ENCODE measurements around the gene OLIG3.

OLIG3 gene

DNA sequence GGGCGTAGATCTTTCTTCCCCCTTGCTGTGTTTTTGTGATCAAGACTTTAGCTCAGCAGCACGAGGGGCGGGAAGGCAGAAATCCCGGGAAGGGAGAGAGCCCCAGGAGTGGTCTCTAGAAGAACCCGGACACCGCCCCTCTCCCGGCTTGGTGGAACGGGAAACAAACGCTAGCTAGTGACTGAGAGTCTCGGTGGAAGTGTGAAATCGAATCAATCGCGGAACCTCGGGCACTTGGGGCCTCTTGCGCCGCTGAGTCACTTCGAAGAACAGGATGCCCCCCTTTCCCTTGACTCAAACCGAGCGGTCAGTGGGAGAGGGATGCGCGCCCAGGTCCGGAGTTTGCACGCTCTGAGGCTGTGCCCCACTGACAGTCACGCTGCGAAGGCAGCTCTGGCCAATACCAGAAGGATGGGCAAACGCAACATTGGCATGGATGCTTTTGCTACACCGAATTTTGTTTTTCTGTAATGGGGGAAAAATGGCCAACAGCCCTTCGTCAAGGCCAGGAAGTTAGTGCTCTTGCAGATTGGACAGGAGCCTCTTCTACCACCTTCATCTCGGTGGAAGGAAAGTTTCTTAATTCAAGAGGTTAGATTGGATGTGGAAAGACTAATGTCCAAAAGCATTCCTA is 1.6 kb upstream of the OLIG3 start:
- no peak for DNase-seq

DNA sequence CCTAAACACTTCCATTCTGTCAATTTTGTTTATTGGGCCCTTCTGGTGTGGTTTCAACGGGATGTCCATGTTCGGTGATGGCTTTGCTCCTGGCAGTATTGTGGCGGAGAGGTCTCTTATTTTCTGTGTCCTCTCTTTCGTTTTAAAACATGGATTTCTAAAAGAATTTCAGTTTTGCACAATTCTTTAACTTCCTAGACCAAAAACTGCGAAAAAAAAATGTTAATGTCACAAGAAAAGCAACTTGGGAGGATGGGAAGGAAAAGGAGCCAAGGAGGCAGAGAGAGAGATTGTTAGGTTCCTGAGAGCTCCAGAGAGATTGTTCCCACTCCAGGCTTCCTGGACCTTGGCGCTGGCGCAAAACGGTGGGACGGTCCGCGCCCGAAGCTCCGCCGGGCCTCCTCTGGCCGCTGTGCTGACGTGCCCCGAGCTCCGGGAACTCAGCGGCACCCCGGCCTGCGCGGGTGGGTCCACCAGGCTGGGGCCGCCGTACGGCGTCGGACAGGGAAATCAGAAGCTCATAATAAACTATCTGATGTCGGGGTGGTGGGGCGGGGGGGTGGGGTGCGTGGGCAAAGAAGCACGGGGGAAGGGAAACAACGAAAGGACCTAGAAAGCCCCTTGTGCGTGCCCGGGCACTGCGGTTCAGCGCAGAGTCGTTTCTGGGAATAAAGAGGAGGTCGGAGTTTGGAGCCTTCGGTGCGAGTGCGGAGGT is 951 bp upstream of the OLIG3 start:
- DNase-seq: no peak

DNA sequence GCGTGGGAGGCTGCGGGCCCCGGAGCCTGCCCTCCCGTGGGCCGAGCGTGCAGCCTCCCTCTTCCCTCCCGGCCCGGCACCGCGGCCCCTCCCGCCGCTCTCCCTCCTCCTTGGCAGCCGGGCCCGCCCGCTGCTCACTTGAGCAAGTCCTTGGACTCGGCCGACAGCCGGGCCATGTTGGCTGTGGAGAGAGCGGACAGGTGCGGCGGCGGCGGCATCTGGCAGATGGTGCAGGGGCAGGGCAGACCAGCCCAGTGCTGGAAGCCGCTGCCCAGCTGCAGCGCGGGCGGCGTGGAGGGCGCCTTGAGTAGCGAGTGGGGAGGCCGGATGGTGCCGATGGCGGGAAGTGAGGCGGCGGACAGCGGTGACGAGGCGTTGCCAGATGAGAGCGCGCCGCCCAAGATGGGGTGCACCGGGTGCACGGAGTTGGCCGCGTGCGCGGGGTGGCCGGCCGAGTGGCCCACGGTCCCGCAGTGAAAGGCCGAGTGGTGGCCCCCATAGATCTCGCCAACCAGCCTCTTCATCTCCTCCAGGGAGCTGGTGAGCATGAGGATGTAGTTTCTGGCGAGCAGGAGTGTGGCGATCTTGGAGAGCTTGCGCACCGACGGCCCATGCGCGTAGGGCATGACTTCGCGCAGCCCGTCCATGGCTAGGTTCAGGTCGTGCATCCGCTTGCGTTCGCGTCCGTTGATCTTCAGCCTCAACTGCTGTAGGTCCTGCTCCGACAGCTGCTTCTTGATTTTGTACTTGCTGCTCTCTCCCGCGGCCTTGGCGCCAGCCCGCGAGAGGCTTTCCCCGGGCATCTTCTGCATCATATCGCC is 766 bp downstream of the OLIG3 start:
- no peak for DNase-seq

DNA sequence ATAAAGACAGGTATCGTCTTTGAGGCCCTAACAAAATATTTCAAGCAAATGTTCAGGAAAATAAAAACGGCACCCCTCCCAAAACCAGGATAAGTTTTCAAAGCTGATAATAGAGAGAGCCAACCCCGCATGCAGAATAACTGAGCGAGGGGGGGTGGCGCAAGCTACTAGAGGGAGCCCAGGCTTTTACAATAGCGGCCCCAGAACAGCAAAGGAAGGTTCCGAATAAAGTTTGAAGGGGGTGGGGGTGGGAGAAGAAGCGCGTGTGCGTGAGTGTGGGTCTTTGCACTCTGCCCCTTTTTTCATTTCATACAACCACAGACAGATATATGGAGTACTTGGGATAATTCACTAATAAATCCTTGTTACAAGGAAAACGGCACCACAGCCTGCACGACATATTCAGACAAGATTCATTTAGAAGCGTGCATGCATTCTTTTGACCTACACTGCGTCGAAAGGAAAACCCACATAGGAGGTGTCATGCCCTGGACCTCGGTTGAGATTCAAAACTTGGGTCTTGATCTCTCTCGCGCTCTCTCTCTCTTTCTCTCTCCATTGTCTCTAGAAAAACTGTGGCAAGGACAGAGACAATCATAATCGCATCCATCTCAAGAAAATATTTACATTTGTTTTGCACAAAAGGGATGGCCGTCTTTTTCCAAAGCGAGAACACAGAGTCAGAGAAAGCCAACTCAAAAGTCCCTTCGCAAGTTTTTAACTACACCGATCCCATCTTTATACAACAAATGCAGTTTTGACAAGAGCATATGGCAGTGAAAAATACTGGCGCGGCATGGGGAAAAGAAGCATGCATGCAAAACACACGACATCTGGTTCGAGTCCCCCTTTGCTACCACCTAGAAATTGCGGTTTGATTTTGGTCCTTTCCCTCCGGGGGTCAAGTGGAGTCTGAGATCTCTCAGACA is 1.6 kb downstream of the OLIG3 start:
- no peak for DNase-seq

DNA sequence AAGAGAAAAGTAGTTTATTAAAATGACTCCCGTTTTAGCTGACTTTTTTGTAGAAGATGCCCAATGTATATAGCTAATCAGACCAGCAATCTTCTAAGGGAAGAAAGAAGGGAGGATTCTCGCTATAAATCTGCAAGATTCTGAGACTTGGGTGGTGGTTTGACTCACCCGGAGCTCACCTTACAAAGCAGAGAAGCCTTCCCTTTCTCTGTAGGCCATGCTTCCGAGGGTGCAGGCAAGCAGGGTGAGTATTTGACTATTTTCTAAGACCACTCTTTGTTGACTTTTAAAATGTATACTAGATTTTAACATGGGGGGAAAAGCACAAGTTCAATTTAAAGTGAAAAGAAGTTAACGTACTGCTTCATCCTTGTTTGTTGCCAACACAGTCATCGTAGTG is 2.7 kb downstream of the OLIG3 start:
- DNase-seq: no peak

DNA sequence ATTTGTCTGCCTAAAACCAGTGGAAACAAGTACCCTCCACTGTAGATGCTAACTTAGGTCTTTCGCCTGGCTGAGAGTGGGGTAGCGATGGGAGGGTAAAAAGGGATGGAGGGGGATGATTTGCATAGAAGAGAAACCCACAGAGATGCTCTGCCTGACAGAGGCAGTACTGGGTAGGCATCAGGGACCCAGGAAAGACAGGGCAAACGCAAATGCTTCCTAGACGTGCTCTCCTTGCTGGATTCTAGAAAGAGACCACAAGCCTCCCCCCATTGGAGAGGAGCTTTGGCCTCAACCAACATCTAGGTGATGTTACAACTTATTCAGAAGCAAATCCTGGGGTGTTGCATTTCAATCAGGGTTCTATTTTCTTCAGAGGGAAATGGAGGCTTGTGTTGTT is 3.2 kb downstream of the OLIG3 start:
- DNase-seq: no peak

DNA sequence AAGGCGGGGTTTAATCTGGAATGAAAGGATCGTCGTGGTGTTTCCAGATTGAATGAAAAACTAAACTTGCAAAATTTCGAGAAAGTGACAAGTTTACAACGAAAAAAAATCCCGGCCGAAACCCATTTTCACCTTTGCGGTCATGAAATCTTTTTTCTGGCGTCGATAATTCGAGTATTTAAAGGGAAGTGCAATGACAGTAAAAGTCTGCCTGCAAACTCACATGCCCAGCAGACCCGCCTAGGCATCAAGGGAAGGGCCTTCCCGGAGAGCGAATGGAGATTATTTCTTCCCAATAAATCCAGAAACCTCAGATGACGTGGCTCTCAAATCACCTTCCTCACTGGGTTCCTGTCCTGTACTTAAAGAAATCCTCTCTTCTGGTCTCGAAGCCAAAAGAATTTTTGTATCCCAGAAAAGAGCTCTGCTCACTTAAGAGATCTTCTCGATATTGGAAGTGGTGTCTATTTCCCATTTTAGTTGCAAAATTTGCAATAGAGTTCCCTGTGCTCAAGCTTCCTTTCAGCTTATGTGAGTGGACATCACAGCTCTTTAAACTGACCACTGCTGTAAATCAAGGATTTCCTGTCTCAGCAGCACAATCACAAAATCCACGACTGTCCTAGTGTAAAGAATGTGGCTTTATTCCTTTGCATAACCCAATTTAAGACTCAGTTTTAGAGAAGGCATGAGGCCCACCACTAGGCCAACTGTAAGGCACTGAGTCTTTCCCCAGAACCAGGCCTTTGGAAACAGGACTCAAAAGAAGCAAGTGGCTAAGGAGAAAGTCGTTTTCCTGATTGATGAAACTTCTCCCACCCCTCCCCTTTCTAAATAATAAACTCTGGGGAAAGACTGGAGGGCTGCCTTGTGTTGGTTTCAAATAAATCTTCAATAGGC is 3.9 kb downstream of the OLIG3 start:
- no peak for DNase-seq

DNA sequence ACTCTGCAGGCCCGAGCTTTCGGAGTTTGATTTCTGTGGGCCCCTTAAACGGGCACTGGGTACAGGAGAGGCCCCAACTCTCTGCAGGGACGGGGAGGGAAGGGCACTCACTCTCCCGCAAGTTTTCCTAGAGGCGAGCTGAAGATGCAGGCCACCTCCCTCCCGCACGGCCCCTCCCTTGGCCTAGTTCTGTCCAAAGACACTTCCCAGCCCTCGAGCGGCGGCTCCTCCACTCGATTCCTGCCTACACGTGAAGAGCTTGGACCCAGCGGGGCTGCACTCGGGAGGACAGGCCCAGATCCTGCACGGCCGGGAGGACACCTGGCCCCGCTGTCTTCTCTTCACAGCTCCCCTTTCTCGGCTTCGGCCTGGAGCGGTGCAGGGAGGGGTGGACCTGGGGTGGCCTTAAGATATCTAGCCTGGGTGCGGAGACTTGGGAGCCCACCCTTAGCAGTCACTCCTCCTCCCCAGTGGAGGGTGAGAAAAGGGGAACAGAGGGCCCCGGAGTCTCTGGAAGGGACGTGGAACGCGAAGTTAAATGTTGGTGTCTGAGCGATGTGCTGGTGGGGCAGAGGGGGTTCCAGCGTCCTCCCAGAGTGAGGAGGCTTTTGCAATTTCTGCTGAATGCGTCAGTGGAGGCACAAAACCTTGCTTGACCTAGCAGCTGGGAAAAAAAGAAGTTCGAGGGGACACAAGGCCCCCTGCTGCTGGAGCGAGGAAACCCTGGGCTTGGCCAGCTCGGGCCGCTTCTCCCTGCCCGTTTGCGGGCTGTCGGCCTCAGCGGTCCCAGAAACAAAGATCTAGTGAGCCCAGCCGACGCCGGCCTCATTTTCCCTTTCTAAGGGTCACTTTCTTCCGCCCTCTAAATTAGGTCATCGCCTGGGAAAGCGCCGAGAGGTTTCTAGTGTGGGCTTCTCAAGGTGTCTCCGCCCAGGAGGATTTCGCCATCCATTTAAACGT is 4.9 kb downstream of the OLIG3 start:
- DNase-seq: no peak

DNA sequence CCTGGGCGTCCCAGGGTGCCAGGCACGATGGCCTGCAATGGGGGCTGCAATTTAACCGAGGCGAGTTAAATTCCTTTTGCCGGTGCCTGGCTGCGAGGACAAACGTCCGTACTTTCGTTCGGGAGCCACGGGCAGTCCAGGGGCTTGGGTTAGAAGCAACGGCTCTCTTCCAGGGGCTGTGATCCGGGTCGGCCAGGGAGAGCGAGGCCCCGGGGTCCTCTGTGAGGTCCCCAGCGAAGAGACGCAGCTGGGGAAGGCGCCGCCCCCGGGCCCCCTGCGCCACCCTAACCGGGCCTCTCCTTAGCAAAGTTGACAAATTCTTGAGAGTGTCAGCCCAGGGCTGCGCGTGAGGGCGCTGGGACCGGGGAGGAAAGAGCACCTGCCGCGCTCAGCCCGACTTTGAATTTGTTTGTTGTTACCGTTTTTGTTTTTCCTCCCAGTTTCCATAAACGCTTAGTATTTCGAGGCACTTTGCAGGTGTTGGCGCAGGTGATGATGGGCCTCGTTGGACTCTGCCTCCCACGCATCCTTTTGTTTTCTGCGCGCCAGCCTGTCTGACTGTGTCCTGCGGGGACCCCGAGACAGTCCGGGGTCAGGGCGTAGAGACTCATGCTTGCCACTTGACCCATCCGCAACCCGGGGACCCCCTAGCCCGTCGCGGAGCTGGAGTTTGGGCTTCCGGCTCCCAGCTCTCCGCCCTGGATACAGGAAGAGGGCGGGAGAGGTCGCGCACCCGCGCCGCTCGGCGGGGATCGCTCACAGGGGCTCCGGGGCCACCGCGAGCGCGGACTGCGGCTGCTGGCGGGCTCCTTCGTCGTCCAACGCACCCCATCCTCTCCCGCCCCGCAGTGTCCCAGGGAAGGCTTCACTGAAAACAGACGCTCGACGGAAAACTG is 5.8 kb downstream of the OLIG3 start:
- no peak for DNase-seq

DNA sequence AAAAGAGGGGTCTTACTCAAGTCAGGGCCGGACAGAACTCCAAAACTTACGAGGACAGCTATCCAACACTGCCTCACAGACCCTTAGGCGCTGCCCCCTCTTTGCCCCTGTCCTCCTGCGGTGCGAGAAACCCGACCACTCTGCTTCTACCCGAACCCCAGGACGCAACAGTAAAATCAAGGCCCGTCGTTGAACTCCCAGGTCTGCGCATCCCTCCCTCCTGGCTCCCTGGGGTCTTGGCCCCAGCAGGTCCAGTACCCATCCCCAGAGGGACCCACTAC is 6.4 kb downstream of the OLIG3 start:
- DNase-seq: no peak

DNA sequence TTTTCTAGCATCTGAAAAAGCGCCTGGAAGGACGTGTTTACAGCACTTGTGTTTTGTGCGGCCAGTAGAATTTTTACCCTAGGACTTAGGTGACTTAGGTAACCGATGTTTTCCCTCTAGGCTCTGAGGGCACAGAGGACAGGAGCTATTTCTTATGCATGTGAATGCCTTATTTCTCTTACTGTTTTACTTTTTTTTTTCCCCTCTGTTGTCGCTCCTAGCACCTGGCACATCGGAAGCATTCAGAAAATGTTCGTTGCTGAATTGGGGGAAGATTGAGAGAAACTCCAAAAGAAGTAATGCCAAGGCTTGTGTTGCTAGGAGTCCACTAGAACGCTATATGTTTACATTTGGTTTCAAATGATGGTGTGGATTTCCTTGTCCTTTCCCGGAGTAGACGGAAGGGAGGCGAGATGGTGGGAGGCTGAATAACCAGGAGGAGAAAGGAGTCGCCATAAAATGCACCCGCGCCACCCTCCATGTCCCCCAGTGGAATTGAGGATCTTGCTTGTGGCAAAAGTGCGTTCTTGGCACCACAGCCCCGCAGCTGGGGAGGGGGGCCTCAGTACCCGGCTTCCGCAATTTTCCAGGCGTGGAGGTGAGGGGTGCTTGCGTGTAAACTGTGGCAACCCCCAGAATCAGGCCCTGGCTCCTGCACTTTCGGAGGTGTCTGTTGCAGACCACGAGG is 6.9 kb downstream of the OLIG3 start:
- no peak for DNase-seq

DNA sequence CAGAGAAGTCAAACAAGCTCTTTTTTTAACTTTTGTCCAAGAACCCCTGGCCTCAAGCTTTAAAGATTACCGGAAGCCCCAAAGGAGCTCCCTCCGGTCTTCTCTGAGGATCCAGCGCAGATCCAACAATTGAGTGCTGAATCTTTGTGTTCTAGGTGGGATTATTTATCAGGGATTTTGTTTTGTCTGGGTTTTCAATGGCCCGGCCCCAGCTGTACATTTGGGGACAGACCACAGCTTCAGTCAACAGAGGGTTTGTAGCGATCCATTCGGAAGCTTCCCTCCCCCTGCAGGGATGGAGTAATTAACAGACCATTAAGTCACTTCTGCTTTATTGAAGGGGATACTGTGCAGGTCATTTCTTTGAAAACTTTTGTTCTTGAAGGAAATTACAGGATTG is 7.8 kb downstream of the OLIG3 start:
- DNase-seq: no peak

DNA sequence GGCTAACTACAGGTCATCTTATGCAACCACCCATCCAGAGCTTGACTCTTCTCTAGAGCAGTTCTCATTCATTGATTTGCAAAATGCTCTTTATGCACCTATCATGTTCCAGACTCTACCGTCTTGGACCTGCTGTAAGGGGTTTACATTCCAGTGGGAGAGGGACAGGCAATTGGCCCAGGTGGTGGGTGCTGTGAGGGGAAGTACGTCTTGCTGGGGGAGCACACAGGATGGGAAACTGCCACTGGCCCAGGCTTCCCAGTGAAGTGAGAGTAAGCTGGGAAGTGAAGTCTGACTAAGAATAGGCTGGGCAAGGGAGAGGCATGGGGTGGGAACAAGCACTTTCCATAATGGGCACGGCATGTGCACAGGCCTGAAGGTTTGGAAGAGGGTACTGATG is 13.8 kb downstream of the OLIG3 start:
- no peak for DNase-seq

DNA sequence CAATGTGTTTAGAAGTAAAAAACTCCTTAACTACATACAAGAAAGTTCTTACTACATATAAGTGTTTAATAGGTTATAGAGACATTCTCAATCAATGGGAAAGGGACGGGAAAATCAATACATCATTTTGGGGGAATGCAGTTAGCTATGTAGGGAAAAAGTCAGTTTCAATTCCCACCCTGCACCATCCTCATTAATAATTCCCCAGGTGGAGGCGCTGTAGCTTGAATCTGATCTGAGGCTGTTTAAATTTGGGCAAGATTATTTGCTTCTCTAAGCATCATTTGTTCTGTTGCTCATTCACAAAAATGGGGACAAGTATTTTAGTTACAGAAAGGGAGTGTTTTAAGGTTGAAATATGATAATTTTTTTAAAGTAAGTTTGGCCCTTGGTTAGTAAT is 19.1 kb downstream of the OLIG3 start:
- no peak for DNase-seq

DNA sequence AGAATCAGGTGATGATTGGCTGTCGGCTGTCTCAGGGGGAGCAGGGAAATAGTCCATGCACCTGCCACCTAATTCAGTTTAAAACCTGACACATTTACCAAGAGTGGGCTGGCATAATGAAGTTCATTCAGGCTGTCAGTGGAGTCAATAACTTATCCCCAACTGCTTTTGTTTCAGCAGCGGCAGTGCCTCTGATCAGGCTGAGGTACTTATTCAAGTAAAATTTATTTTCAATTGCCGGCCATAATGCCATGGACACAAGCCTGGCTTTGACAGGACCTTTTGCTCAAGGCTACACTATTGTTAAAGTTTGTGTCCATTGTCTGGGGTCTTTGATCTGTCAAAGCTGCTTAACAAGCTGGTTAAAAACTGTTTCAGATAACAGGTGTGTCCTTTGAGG is 20.6 kb downstream of the OLIG3 start:
- no peak for DNase-seq

DNA sequence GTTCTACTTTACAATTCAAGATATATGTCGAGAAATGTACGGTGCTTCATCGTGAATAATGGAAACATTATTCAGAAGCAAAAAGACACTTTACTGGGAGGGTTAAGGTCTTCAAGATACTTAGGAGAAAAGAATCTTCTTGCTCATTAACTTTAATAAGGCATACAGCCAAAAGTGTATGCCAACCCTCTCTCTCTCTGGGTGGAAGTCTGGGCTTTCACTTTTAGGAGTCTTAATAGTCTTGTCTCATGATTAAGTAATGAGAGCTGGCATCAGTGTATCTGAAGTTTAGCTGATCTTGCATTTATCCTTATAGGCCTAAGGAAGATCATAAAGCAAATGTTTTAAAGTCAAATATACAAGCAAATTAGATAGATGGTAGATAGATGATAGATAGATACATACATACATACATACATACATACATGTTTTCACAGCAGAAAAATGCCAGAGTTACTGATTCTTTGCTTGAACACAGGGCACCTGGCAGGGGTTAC is 21.5 kb downstream of the OLIG3 start:
- DNase-seq: no peak

DNA sequence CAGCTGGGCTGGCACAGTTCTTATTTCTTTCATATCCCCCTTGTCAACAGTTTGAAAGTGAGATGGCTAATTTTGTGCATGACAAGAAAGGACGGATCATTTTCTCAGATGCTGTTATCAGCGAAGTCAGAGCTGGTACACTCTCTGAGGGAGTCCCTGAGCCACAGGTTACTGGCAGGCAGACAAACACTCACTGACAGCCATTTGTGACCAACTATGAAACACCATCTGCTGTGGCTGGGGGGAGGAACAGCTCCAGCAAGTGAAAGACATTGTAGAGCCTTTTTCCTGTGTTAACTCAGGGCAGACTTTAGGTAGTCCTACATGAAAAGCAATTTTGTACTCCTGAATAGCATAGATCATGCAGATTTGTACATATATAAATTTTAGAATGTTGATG is 22.2 kb downstream of the OLIG3 start:
- no peak for DNase-seq

DNA sequence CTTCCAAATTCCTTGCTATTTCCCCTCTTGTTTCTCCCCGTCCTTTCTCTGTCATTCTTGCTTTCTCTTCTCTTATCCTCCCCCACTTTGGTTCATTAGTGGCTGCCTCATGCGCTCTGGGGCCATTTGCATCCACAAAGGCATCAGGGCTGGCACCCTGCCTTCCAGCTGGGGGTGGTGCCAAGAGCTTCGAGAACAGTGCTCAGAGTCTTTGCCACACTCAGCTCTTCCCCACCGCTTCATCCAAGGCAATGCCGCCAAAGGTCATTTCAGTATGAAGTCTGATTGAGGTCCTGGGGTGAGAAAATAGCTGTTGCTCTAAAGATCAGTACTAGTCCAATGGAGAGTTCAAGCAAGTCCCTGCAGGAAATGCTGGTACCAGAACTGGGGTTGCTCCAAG is 22.7 kb downstream of the OLIG3 start:
- no peak for DNase-seq

DNA sequence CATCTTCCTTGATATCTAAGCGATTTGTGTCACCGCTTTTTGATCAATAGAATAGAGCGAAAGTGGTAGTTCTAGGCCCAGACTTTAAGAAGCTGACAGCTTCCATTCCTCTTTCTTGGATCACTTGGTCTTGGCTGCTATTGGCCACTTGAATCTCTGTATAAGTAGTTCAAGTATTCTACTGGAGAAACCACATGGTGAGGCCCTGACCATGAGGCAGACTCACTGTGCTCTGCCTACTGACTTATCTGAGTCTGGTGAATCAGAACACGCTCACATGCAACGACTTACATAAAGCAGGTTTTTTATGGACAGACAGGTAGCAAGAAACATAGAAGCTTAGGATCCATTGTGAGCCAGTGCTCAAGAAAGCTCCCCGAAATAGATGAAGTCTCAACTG is 27.0 kb downstream of the OLIG3 start:
- no peak for DNase-seq
